Epithelial cell of esophagus (primary cell): Measurements from ENCODE around the gene CCNF.
A peak's percentile ranks its signal among the peaks of the same experiment; 100 is the strongest.

Experiments
- DNase-seq: peaks from one replicate; pipeline ENCODE4 v3.0.0; 2010; ENCODE audit warnings: low read depth
- H3K4me3 ChIP-seq: 2 replicates; pipeline ENCODE4 v1.5.1; 2011; ENCODE audit warnings: mild to moderate bottlenecking, low read length, control low read depth
- TF ChIP-seq, protein P1 (sequence below): IDR thresholded peaks from 2 replicates; pipeline ENCODE4 v1.5.1; 2011; ENCODE audit warnings: low read depth, mild to moderate bottlenecking, low read length, control low read depth, inconsistent platforms; ENCODE audit not compliant: insufficient read depth; ENCODE audit errors: missing control alignments

Gene CCNF

DNA sequence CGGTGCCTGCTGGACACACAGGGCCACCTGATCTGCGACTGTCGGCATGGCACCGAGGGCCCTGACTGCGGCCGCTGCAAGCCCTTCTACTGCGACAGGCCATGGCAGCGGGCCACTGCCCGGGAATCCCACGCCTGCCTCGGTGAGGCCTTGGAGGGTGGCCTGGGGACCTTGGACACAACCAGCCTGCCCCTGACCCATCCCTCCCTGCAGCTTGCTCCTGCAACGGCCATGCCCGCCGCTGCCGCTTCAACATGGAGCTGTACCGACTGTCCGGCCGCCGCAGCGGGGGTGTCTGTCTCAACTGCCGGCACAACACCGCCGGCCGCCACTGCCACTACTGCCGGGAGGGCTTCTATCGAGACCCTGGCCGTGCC, 43.2 kb downstream of the CCNF start:
- no peak for DNase-seq
- H3K4me3 ChIP-seq: no peak overlapping the region
- TF ChIP-seq, protein P1, sequence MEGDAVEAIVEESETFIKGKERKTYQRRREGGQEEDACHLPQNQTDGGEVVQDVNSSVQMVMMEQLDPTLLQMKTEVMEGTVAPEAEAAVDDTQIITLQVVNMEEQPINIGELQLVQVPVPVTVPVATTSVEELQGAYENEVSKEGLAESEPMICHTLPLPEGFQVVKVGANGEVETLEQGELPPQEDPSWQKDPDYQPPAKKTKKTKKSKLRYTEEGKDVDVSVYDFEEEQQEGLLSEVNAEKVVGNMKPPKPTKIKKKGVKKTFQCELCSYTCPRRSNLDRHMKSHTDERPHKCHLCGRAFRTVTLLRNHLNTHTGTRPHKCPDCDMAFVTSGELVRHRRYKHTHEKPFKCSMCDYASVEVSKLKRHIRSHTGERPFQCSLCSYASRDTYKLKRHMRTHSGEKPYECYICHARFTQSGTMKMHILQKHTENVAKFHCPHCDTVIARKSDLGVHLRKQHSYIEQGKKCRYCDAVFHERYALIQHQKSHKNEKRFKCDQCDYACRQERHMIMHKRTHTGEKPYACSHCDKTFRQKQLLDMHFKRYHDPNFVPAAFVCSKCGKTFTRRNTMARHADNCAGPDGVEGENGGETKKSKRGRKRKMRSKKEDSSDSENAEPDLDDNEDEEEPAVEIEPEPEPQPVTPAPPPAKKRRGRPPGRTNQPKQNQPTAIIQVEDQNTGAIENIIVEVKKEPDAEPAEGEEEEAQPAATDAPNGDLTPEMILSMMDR: no peak

- no peak overlapping the region for H3K4me3 ChIP-seq
- TF ChIP-seq, protein P1: no peak
- DNase-seq: no peak
Observed at GRCh38 chr16:2472885-2473445, 43.7 kb downstream of the CCNF start.

DNA sequence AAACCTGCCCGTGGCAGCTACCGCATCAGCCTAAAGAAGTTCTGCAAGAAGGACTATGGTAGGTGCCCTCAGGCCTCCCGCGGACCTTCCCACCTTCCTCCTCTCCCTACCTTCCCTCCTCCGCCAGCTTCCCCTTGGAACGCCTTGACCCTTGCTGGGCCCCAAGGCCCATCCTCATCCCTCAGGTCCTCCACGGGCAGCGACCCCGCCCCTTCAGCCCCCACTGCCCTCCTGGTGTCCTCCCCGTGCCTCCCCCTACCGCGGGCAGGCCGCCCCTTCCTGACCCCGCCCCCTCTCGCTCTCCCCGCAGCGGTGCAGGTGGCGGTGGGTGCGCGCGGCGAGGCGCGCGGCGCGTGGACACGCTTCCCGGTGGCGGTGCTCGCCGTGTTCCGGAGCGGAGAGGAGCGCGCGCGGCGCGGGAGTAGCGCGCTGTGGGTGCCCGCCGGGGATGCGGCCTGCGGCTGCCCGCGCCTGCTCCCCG, 44.2 kb downstream of the CCNF start:
- no peak for DNase-seq
- TF ChIP-seq, protein P1: no peak
- peak overlapping the region; percentile 27 for H3K4me3 ChIP-seq

DNA sequence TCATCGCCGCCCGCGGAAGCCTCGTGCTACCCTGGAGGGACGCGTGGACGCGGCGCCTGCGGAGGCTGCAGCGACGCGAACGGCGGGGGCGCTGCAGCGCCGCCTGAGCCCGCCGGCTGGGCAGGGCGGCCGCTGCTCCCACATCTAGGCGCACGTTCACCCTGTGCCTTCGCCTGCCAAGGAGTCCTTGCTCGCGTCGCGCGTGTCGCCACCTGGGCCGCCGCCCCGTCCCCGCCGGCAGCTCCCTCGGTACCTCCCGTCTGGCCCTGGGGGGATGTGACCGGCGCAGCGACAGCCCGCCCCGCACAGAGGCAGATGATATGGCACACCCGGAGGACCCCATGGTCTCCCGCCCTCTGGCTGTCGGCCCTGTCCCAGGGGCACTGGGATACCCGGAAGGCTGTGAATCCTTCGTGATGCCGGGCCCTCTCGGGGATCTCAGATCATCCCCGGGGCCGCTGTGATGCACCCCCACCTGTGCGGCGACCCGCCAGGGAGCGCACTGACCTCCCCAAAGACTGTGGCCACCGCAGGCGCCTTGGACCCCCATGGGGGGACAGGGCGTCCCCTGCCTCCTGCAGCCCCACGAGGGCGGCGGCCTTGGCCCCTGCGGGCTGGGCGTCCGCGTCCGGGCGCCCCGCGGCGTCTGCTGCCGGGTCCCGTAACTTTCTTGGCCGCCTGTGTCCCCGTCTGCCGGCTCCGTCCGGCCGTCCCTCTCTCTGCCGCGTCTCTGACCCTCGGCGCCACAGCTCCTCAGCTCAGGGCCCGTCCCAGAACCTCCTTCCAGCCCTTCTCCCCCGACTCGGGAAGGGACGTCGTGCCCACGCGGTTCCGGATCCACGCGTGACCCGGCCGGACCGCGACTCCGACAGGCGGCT, 45.0 kb downstream of the CCNF start:
- peak overlapping the region; percentile 68 for H3K4me3 ChIP-seq
- TF ChIP-seq, protein P1: no peak
- DNase-seq: peak; percentile 57

DNA sequence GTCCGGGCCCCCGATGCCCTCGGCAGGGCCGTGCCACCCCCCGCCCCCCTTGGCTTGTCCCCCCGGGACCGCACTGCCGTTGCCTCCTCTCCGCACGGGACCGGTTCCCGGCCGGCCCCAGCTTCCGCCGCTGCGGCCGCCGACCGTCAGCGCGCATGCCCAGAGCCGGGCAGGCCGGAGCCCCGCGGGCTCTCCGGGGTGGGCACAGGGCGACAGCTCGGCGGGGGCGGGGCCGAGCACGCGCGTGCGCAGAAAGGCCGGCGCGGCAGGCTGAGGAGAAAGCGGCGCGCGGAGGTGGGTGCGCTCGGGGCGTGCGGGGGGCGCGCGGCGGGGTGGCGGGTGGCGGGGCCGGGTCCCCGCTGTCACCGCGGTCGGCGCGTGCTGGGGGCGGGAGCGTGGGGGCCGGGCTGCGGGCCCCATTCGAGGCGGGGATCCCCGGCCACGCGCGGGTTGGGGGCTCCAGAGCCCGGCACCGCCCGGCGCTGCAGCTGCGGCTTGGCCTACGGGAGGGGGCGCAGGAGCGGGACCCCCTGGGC, 45.7 kb downstream of the CCNF start, which contains the start of gene TBC1D24:
TBC1D24 (plus strand) TSS at position 251 of the 536 bp plus-strand sequence. CDS start 21,022 bp downstream, outside the sequence.
- peak; percentile 82 for DNase-seq
- TF ChIP-seq, protein P1: no peak
- H3K4me3 ChIP-seq: peak within 1 kb of the TSS; percentile 68

DNA sequence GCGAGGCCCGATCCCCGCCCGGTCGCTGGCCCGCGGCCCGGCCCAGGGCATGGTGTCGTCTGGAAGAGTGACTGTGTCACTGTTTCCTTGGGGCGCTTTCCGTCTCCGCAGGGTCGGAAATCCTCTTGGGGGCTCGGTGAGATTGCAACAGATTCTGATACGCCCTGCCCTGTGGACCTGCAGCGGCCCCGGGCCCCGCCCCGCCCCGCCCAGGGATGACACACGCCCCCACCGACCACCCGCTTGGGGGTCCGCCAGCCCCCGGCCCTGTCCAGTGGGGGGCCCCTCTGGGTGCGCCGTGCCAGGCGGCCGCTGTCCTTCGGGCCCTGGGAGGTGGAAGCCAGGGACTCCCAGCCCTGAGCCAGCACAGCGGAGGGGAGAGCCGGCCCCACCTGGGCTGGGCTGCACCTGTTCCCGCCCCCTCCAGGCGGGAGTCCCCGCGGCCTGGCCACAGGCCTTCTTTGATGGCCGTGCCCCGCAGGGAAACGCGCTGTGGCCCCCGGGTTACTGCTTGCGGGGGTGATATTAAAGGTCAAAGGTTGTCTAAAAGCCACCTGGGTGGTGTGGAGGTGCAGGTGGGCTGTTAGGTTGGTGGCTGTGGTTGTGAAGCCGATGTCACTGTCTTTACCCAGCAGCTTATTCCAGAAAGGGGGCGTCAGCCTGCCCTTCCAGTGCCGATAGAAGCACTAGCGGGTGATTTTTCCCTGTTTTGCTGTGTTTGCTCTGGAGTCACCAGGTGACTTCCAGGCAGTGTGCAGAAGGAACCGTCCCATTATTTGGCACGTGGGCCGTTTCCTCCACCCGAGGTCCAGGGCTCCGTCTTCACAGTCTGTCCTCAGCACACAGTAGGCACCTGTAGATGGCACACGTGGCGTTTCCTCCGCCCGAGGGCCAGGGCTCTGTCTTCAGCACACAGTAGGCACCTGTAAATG, 46.4 kb downstream of the CCNF start:
- peak overlapping the region; percentile 43 for H3K4me3 ChIP-seq
- TF ChIP-seq, protein P1: no peak
- DNase-seq: no peak
